ENCODE results near the gene AHCYL1.

Gene AHCYL1

GRCh38 chr1:110064576-110065337, 80.2 kb downstream of the AHCYL1 start:
- no peak for DNase-seq

DNA sequence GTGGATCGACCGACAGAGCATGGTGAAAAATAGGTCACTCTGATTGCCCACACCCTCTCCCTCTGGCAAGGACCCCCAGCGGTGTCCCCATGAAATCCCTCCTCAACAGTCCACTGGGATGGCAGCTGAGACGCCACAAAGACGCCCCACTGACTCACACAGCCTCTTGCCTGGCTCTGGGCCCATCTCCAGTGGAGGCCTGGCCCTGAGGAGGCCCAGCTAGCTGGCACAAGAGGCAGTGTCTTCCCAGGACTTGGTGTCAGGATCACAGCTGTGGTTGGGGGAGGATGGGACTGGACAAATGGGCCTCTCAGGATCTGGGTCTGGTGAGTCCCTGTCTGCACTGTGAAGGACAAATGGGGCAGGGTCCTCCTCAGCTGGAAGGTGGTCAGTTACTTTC, 81.3 kb downstream of the AHCYL1 start:
- DNase-seq = no peak

DNA sequence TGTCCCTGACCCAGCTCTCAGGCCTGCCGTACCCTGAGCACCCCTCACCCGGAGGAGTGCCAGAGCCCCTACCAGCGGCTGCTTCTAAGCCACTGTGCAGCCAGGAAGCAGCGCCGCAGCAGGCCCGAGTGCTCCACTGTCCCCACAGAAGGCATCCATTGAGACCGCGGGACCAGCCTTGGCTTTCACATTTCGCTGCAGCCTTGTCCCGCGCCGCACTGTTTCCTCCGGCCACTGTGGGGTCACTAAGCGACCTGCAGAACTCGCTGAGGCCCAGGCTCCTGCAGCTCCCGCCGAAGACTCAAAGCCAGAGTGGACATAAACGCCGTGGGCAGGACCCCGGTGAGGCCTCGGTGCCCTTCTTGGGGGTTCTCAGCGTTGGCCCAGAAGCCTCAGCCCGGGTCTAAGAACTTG, 82.9 kb downstream of the AHCYL1 start:
- DNase-seq = no peak

- no peak for DNase-seq
These were observed 83.5 kb downstream of the AHCYL1 start for GRCh38 chr1:110067893-110068645.

GRCh38 chr1:110068646-110069403, 84.3 kb downstream of the AHCYL1 start:
- DNase-seq = peak; percentile 15

GRCh38 chr1:110069404-110070281, 85.1 kb downstream of the AHCYL1 start:
- DNase-seq = no peak

- DNase-seq = no peak
These were observed 85.7 kb downstream of the AHCYL1 start for GRCh38 chr1:110070282-110070669.

- DNase-seq = no peak
These were observed 86.2 kb downstream of the AHCYL1 start, which contains the start of gene ALX3 for GRCh38 chr1:110070671-110071242. TSS of gene ALX3 (minus strand) at chr1:110070672. CDS start at chr1:110070612, 60 bp downstream.

Data from activated gamma-delta T cell treated with Interleukin-2 at 50 U/mL for 16 hours (primary cell).